Body of pancreas (tissue), 4 donors: ENCODE measurements around the gene ZNF331. TPM values are rescaled to one million over a fixed set of nuclear protein-coding genes. Genes with fewer than 3 reads are reported as not detected.
A peak's percentile ranks its signal among the peaks of the same experiment; 100 is the strongest.
"Not testable (repeated sequence)": the region's sequence is repeated elsewhere in the genome, so short reads cannot be mapped to it uniquely, and the experiment has no call there.

Experiments used
- ATAC-seq: fragments of 150-250 bp; one replicate; pipeline ENCODE4 v1.9.1; 2016
- DNase-seq, 4 donors: peaks; one replicate each; pipeline ENCODE4 v3.0.0-alpha.2; 2019
- H3K27ac ChIP-seq, 4 donors: fragments of 200-600 bp; sonication (generic); 1 replicate in 3 of 4; 2 replicates in 1 of 4; pipeline versions ENCODE4 v1.5.1 to v1.6.1; 2016 to 2019; ENCODE audit warnings: mild to moderate bottlenecking in 1 of 4, mixed read lengths in 1 of 4, moderate library complexity in 1 of 4
- H3K27me3 ChIP-seq, 2 donors: fragments of 200-600 bp; sonication (generic); one replicate each; pipeline ENCODE4 v1.6.0; 2016; ENCODE audit warnings: mild to moderate bottlenecking in 1 of 2
- H3K36me3 ChIP-seq, 2 donors: fragments of 200-600 bp; sonication (generic); replicated peaks in 1 of 2; 2 replicates each; pipeline ENCODE4 v1.5.1; 2016; ENCODE audit warnings: low read depth in 2 of 2; ENCODE audit not compliant: insufficient read depth in 1 of 2
- H3K4me1 ChIP-seq: fragments of 200-600 bp; sonication (generic); one replicate; pipeline ENCODE4 v1.6.0; 2016
- H3K4me3 ChIP-seq, 2 donors: fragments of 200-600 bp; sonication (generic); 1 replicate in 1 of 2; 2 replicates in 1 of 2; pipeline ENCODE4 v1.5.1; 2016 to 2019
- H3K9me3 ChIP-seq, 3 donors: fragments of 200-600 bp; sonication (generic); 1 replicate in 2 of 3; 2 replicates in 1 of 3; pipeline ENCODE4 v1.5.1; 2016
- CTCF ChIP-seq, 7 experiments: fragments of 450-650 bp in 4 of 7; fragments of 200-600 bp in 3 of 7; sonication (generic) in 3 of 7; IDR thresholded peaks; one replicate each; pipeline ENCODE4 v1.5.1; 2016 to 2019; ENCODE audit warnings: antibody characterized with exemption in 7 of 7
- POLR2A ChIP-seq, 3 donors: fragments of 450-650 bp; IDR thresholded peaks; one replicate each; pipeline ENCODE4 v1.6.1; 2016; ENCODE audit warnings: antibody characterized with exemption in 3 of 3, mild to moderate bottlenecking in 2 of 3
- WGBS, 2 donors: methylation state at CpG; one replicate each; pipeline ENCODE4 v1.1.5; 2017; 5-methylcytosine and 5-hydroxymethylcytosine counted together
- intact Hi-C: fragments of 100-400 bp; cut with DNase I; formaldehyde crosslinking; loops from one replicate; pipeline ENCODE4 v1.15.1; 2023
- total RNA-seq, 2 donors: library from RNA; depleted of rRNA; stranded (reverse); fragments of >200 nt; gene quantifications; one replicate each; pipeline ENCODE4 v1.1.0, GENCODE V29; 2016

ZNF331 gene
- total RNA-seq = 10 to 100 TPM; 14.8 to 37.6 TPM

DNA sequence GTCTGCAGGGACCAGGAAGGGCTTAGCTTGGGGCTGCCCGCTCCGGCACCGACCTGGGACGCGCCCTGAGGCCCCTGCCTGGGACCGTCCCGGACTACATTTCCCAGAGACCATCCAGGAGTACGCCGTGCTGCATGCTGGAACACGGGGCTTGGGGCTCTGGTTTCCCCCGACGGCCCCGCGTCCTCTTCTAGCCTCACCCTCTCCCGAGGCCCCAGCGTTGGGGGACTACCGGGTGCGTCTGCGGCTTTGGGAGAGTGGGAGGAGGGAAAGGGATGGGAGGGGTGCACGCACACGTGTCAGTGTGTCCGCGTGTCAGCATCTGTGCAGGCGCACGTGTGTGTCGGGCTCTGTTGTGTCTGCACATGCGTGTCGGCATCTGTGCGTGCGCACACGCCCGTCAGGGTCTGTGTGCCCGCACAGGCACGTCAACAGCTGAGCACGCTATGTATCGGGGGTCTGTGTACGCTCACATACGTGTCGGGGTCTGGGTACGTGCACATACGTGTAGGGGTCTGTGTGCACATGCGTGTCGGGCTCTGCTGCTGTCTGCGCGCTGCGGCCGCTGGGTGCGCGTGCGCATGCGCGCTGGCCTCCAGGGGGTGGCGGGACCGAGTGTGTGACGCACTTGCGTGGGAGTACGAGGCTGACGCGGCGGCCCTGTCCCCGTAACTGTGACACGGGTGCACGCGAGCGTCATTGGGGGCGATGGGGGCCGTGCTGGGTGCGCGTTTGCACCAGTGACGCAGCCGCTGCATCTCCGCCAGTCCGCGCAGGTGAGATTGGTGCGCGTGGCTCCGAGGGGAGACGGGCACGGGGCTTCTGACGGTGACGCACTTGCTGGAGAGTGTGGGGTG lies at the start of gene ZNF331:
ZNF331 (plus strand) TSS at position 625 of the 857 bp plus-strand sequence. CDS start 31,232 bp downstream, outside the sequence.
- ATAC-seq (peak; percentile 86), DNase-seq (peak; percentile 79 to 85 (median 84))
- H3K36me3 ChIP-seq = no peaks in the 10 kb centered on the region
- peak within 1 kb of the TSS; percentile 65 to 84 (median 80) for H3K27ac ChIP-seq
- H3K27me3 ChIP-seq = no peaks in the 10 kb centered on the region
- peak within 1 kb of the TSS; percentile 22 to 24 for H3K4me3 ChIP-seq
- no peaks in the 10 kb centered on the region for H3K9me3 ChIP-seq
- intact Hi-C loops = no loop called here
- peaks cover 14% of the 10 kb centered on the region for H3K4me1 ChIP-seq
- WGBS, 2 donors = 46 to 60% methylated on average over 24 to 79 of the region's 81 CpGs
- TF ChIP-seq CTCF (IDR thresholded peaks at IDR 0.05) (peak in 5 of 7 experiments; percentile 42 to 86 (median 64)), POLR2A (IDR thresholded peaks at IDR 0.05) (peak; percentile 47 to 70 (median 55))

DNA sequence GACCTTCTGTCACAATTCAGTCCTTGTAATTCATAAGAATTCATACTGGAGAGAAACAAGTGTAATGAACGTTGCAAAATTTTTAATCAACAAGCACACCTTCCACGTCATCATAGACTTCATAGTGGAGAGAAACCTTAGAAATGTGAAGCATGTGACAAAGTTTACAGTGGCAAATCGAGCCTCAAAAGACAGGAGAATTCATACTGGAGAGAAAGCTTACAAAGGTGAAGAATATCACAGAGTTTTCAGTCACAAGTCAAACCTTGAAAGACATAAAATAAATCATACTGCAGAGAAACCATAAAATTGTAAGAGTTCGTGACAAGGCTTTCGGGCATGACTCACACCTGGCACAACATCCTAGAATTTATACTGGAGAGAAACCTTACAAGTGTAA lies 45.8 kb upstream of the ZNF331 start:
- no peaks in the 10 kb centered on the region for H3K4me1 ChIP-seq
- H3K27ac ChIP-seq = no peak overlapping the region
- H3K36me3 ChIP-seq = peaks cover 11 to 14% of the 10 kb centered on the region in 2 donors
- ATAC-seq (no peak), DNase-seq (no peak)
- peaks cover 0 to 63% (median 3%) of the 10 kb centered on the region in 3 donors for H3K9me3 ChIP-seq
- no peak for TF ChIP-seq POLR2A (IDR thresholded peaks at IDR 0.05)
- TF ChIP-seq CTCF (IDR thresholded peaks at IDR 0.05) = no peak
- H3K4me3 ChIP-seq = no peak overlapping the region
- H3K27me3 ChIP-seq = no peaks in the 10 kb centered on the region
- 90 to 95% methylated on average over 5 of the region's 5 CpGs for WGBS, 2 donors
- intact Hi-C loops = no loop called here

DNA sequence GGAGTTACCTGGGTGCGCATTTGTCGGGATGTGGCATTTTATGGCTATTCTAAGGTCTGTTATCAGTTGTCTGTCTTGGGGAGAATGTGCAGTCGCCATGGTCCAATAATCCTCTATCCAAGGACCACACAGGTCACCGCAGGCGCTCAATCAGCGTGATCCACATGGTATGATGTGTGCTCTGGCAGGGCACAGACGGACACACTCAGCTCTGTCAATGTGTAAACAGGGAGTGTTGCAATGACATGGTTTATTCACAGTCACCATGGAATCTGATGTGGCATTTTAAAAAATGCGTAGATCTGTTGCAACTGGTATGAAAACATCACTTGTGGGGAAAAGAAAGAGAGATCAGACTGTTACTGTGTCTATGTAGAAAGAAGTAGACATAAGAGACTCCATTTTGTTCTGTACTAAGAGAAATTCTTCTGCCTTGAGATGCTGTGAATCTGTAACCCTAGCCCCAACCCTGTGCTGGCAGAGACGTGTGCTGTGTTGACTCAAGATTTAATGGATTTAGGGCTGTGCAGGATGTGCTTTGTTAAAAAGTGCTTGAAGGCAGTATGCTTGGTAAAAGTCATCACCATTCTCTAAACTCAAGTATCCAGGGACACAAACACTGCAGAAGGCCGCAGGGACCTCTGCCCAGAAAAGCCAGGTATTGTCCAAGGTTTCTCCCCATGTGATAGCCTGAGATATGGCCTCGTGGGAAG lies 40.5 kb upstream of the ZNF331 start:
- peaks cover 0 to 19% (median 3%) of the 10 kb centered on the region in 3 donors for H3K9me3 ChIP-seq
- H3K4me1 ChIP-seq, H3K27ac ChIP-seq, H3K36me3 ChIP-seq, H3K4me3 ChIP-seq, ATAC-seq, H3K27me3 ChIP-seq, intact Hi-C loops: not testable (repeated sequence)
- peak in 1 of 4 donors; percentile 43 for DNase-seq
- 20 to 25% methylated on average over 9 to 11 of the region's 11 CpGs for WGBS, 2 donors

GRCh38 chr19:53498024-53498395 lies 39.9 kb upstream of the ZNF331 start:
- H3K4me1 ChIP-seq, H3K36me3 ChIP-seq, DNase-seq, ATAC-seq, H3K27me3 ChIP-seq, intact Hi-C loops, H3K27ac ChIP-seq, H3K4me3 ChIP-seq: not testable (repeated sequence)
- H3K9me3 ChIP-seq = peaks cover 0 to 14% (median under 1%) of the 10 kb centered on the region in 3 donors
- WGBS, 2 donors = 50 to 55% methylated on average over 4 of the region's 4 CpGs

GRCh38 chr19:53503151-53503550 lies 34.8 kb upstream of the ZNF331 start:
- ATAC-seq, H3K4me1 ChIP-seq, H3K36me3 ChIP-seq, DNase-seq, H3K4me3 ChIP-seq, H3K27ac ChIP-seq, H3K9me3 ChIP-seq, intact Hi-C loops, H3K27me3 ChIP-seq: not testable (repeated sequence)
- 25% methylated on average over 7 of the region's 7 CpGs for WGBS, 2 donors

GRCh38 chr19:53503671-53504364 lies 34.1 kb upstream of the ZNF331 start:
- intact Hi-C loops, H3K9me3 ChIP-seq, ATAC-seq, H3K4me3 ChIP-seq, H3K27ac ChIP-seq, H3K4me1 ChIP-seq, H3K36me3 ChIP-seq, H3K27me3 ChIP-seq: not testable (repeated sequence)
- DNase-seq = peak in 1 of 4 donors; percentile 8
- WGBS, 2 donors = 12 to 60% methylated on average over 4 to 10 of the region's 14 CpGs
